Ishikawa (cell line): ENCODE results near the gene S100A2.

Experiments used
- CREB1 ChIP-seq: IDR thresholded peaks from 2 replicates; pipeline ENCODE4 v1.6.1; 2012; ENCODE audit warnings: low read depth
- MAX ChIP-seq: IDR thresholded peaks from 2 replicates; pipeline ENCODE4 v1.6.1; 2012
- TAF1 ChIP-seq: IDR thresholded peaks from 2 replicates; pipeline ENCODE4 v1.6.1; 2012; ENCODE audit warnings: low read depth, mild to moderate bottlenecking
- TCF12 ChIP-seq: IDR thresholded peaks from 2 replicates; pipeline ENCODE4 v1.6.1; 2012; ENCODE audit warnings: low read depth
- TEAD4 ChIP-seq: IDR thresholded peaks from 2 replicates; pipeline ENCODE4 v1.6.1; 2012
- YY1 ChIP-seq: IDR thresholded peaks from 2 replicates; pipeline ENCODE4 v1.6.1; 2012; ENCODE audit warnings: low read depth

DNA sequence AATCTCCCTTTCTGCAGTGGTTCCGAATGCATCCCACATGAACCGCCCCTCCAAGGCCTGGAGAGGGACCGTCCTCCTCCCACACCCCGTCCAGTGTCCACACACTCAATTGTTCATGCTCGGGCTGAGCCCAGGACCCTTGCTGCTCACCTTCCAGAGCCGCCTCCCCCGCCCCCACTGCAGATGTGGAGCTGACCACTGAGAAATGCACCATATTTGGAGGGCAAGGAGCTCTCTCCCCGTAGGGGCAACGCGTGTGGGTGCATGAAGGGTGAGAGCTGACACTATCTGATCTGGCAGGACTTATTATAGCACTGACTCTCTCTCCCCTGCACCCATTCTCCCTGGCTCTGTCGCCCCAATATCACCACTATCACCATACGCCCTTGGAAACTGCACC is 12.5 kb downstream of the S100A2 start:
- no peak for TF ChIP-seq TAF1
- TF ChIP-seq TEAD4, result no peak
- TF ChIP-seq YY1, result no peak
- no peak for TF ChIP-seq MAX
- no peak for TF ChIP-seq TCF12
- no peak for TF ChIP-seq CREB1
